CD1c-positive myeloid dendritic cell (primary cell): ENCODE data around the gene QSOX1.
"Not testable (repeated sequence)": the region's sequence is repeated elsewhere in the genome, so short reads cannot be mapped to it uniquely, and the experiment has no call there.

ENCODE experiments used
- DNase-seq: peaks from one replicate; pipeline ENCODE4 v3.0.0-alpha.2; 2016; ENCODE audit errors: extremely low spot score

Gene QSOX1

GRCh38 chr1:180190091-180190490 is 35.4 kb downstream of the QSOX1 start:
- no peak for DNase-seq

GRCh38 chr1:180192172-180192571 is 37.5 kb downstream of the QSOX1 start:
- no peak for DNase-seq

- DNase-seq, result no peak
Measured at GRCh38 chr1:180193141-180194047, 38.7 kb downstream of the QSOX1 start.

- DNase-seq, result no peak
Measured at GRCh38 chr1:180194048-180194425, 39.4 kb downstream of the QSOX1 start.

GRCh38 chr1:180194546-180195207 is 40.0 kb downstream of the QSOX1 start:
- no peak for DNase-seq

- no peak for DNase-seq
Measured at GRCh38 chr1:180195401-180195800, 40.7 kb downstream of the QSOX1 start.

GRCh38 chr1:180195916-180196315 is 41.2 kb downstream of the QSOX1 start:
- no peak for DNase-seq

GRCh38 chr1:180196436-180197003 is 41.9 kb downstream of the QSOX1 start:
- DNase-seq, result no peak

GRCh38 chr1:180197231-180197630 is 42.6 kb downstream of the QSOX1 start:
- DNase-seq, result no peak

GRCh38 chr1:180198196-180198595 is 43.5 kb downstream of the QSOX1 start:
- DNase-seq, result no peak

- no peak for DNase-seq
Measured at GRCh38 chr1:180198611-180199010, 43.9 kb downstream of the QSOX1 start.

- DNase-seq, result no peak
Measured at GRCh38 chr1:180199018-180199417, 44.3 kb downstream of the QSOX1 start.

GRCh38 chr1:180201451-180202200 is 47.0 kb downstream of the QSOX1 start:
- DNase-seq, result no peak

GRCh38 chr1:180202588-180202987 is 47.9 kb downstream of the QSOX1 start:
- not testable (repeated sequence) for DNase-seq

GRCh38 chr1:180204231-180204630 is 49.6 kb downstream of the QSOX1 start:
- DNase-seq, result no peak

- no peak for DNase-seq
Measured at GRCh38 chr1:180206581-180206980, 51.9 kb downstream of the QSOX1 start.

GRCh38 chr1:180208264-180208663 is 53.6 kb downstream of the QSOX1 start:
- DNase-seq, result peak; percentile 45

GRCh38 chr1:180210008-180210620 is 55.4 kb downstream of the QSOX1 start:
- no peak for DNase-seq

GRCh38 chr1:180211156-180211859 is 56.6 kb downstream of the QSOX1 start:
- DNase-seq, result no peak

GRCh38 chr1:180211860-180212229 is 57.2 kb downstream of the QSOX1 start:
- no peak for DNase-seq
